ENCODE results near the gene ACOXL. TPM values are rescaled to one million over a fixed set of nuclear protein-coding genes. Genes with fewer than 3 reads are reported as not detected.

ACOXL gene
- total RNA-seq, 2 donors from 2014 or later = not detected

GRCh38 chr2:110861616-110862260 is 129.4 kb downstream of the ACOXL start:
- Histone ChIP-seq H3K4me1 (ENCODE audit: control insufficient read depth in 1 of 2, low read depth in 2 of 2) (no peaks in the 10 kb centered on the region), H3K27me3 (replicated peaks; ENCODE audit: insufficient read depth) (no peaks in the 10 kb centered on the region), H3K27ac (no peak overlapping the region), H3K36me3 (no peaks in the 10 kb centered on the region), H3K9me3 (no peaks in the 10 kb centered on the region), H3K4me3 (no peak overlapping the region)
- TF ChIP-seq CTCF (IDR thresholded peaks at IDR 0.05) = no peak
- no peak for DNase-seq (ENCODE audit: low spot score)
- ATAC-seq (ENCODE audit: insufficient number of reproducible peaks, low FRiP score, low read depth) = no peak

- DNase-seq (ENCODE audit: low spot score) (no peak), ATAC-seq (ENCODE audit: insufficient number of reproducible peaks, low FRiP score, low read depth) (no peak)
- no peak for TF ChIP-seq CTCF (IDR thresholded peaks at IDR 0.05)
- H3K27me3 ChIP-seq (replicated peaks; ENCODE audit: insufficient read depth) = no peaks in the 10 kb centered on the region
- H3K27ac ChIP-seq = no peak overlapping the region
- H3K9me3 ChIP-seq = no peaks in the 10 kb centered on the region
- no peak overlapping the region for H3K4me3 ChIP-seq
- no peaks in the 10 kb centered on the region for H3K4me1 ChIP-seq (ENCODE audit: control insufficient read depth in 1 of 2, low read depth in 2 of 2)
- no peaks in the 10 kb centered on the region for H3K36me3 ChIP-seq
Measured at GRCh38 chr2:110863726-110864125, 131.4 kb downstream of the ACOXL start.

GRCh38 chr2:110864176-110864575 is 131.8 kb downstream of the ACOXL start:
- TF ChIP-seq CTCF (IDR thresholded peaks at IDR 0.05) = no peak
- Histone ChIP-seq H3K36me3 (no peaks in the 10 kb centered on the region), H3K27me3 (replicated peaks; ENCODE audit: insufficient read depth) (no peaks in the 10 kb centered on the region), H3K4me1 (ENCODE audit: control insufficient read depth in 1 of 2, low read depth in 2 of 2) (no peaks in the 10 kb centered on the region), H3K27ac (no peak overlapping the region), H3K9me3 (no peaks in the 10 kb centered on the region), H3K4me3 (no peak overlapping the region)
- no peak for DNase-seq (ENCODE audit: low spot score)
- ATAC-seq (ENCODE audit: insufficient number of reproducible peaks, low FRiP score, low read depth) = no peak

GRCh38 chr2:110864731-110865130 is 132.4 kb downstream of the ACOXL start:
- H3K27ac ChIP-seq = no peak overlapping the region
- no peak for TF ChIP-seq CTCF (IDR thresholded peaks at IDR 0.05)
- no peaks in the 10 kb centered on the region for H3K27me3 ChIP-seq (replicated peaks; ENCODE audit: insufficient read depth)
- no peak overlapping the region for H3K4me3 ChIP-seq
- no peaks in the 10 kb centered on the region for H3K4me1 ChIP-seq (ENCODE audit: control insufficient read depth in 1 of 2, low read depth in 2 of 2)
- no peaks in the 10 kb centered on the region for H3K9me3 ChIP-seq
- DNase-seq (ENCODE audit: low spot score) (no peak), ATAC-seq (ENCODE audit: insufficient number of reproducible peaks, low FRiP score, low read depth) (no peak)
- no peaks in the 10 kb centered on the region for H3K36me3 ChIP-seq

GRCh38 chr2:110865188-110865587 is 132.8 kb downstream of the ACOXL start:
- Histone ChIP-seq H3K9me3 (no peaks in the 10 kb centered on the region), H3K27ac (no peak overlapping the region), H3K4me1 (ENCODE audit: control insufficient read depth in 1 of 2, low read depth in 2 of 2) (no peaks in the 10 kb centered on the region), H3K4me3 (no peak overlapping the region), H3K27me3 (replicated peaks; ENCODE audit: insufficient read depth) (no peaks in the 10 kb centered on the region), H3K36me3 (no peaks in the 10 kb centered on the region)
- ATAC-seq (ENCODE audit: insufficient number of reproducible peaks, low FRiP score, low read depth) (no peak), DNase-seq (ENCODE audit: low spot score) (no peak)
- no peak for TF ChIP-seq CTCF (IDR thresholded peaks at IDR 0.05)

All from thoracic aorta (tissue), 2 donors.